ENCODE measurements around the gene PTPRN.

DNA sequence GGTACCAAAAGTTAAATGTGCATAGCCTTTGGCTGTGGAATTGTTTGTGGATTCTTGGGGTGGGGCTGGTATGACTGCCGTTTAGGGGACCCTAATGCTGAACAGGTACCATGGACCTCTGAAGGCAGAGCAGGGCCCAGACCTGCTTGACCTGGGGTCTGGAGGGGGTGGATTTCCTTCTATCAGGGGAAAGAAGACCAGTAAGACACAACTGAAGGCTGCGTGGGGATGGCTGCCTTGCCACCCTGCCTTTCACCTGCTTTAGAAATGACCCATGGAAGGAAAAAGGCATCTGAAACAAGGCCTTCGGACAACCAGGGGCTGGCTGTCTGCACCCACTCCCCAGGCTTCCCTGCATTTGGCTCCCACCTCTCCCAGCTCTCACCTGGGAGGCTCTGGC lies 41.0 kb upstream of the PTPRN start:
- TF ChIP-seq, protein P1, sequence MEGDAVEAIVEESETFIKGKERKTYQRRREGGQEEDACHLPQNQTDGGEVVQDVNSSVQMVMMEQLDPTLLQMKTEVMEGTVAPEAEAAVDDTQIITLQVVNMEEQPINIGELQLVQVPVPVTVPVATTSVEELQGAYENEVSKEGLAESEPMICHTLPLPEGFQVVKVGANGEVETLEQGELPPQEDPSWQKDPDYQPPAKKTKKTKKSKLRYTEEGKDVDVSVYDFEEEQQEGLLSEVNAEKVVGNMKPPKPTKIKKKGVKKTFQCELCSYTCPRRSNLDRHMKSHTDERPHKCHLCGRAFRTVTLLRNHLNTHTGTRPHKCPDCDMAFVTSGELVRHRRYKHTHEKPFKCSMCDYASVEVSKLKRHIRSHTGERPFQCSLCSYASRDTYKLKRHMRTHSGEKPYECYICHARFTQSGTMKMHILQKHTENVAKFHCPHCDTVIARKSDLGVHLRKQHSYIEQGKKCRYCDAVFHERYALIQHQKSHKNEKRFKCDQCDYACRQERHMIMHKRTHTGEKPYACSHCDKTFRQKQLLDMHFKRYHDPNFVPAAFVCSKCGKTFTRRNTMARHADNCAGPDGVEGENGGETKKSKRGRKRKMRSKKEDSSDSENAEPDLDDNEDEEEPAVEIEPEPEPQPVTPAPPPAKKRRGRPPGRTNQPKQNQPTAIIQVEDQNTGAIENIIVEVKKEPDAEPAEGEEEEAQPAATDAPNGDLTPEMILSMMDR (conservative IDR thresholded peaks at IDR 0.05; ENCODE audit: low read depth, low read length) = no peak
- no peak for TF ChIP-seq EZH2 (IDR thresholded peaks at IDR 0.05; ENCODE audit: borderline replicate concordance, low read depth, low read length, poor library complexity, severe bottlenecking)
